K562 (cell line): ENCODE results near the gene RASSF6. TPM values are rescaled to one million over a fixed set of nuclear protein-coding genes. Genes with fewer than 3 reads are reported as not detected.

Experiments used
- ATAC-seq: fragments of 200-7000 bp; cut with Tn5 transposase; 3 replicates; pipeline ENCODE4 v1.9.1; 2020; ENCODE audit warnings: moderate library complexity
- BruUV-seq: library from RNA; stranded (reverse); fragments of 400-500 nt; replicated peaks from 2 replicates; lab custom pipeline; 2021; lab: Mats Ljungman, UMichigan
- CTCF ChIA-PET: fragments of 300-600 bp; formaldehyde crosslinking; extraction: SDS; loops from one replicate; lab custom pipeline; 2021; ENCODE audit warnings: low intra/inter-chr PET ratio; lab: Yijun Ruan, JAX
- POLR2A ChIA-PET: fragments of 300-600, 350-650 bp; sonication (Branson Sonifier 250); formaldehyde crosslinking; extraction: SDS; loops from one replicate; lab custom pipeline; 2021; ENCODE audit warnings: antibody characterized with exemption, inconsistent platforms; lab: Yijun Ruan, JAX
- DNase-seq, 4 experiments: peaks; one replicate each; pipeline versions ENCODE4 v3.0.0 to v3.0.0-alpha.2; 2011 to 2018; ENCODE audit warnings: low spot score in 3 of 4, mixed read lengths in 3 of 4; ENCODE audit errors: extremely low read depth in 1 of 4
- FAIRE-seq: peaks from 2 replicates; lab custom pipeline; 2011; peaks lifted over from hg19 to GRCh38; lab: Jason Lieb, UNC
- H2AFZ ChIP-seq: 2 replicates; pipeline ENCODE4 v1.6.0; 2011; ENCODE audit warnings: low read depth, low read length, control low read depth, inconsistent platforms
- H3K27ac ChIP-seq: fragments of 200-600 bp; 3 replicates; pipeline ENCODE4 v1.8.0; 2011; ENCODE audit warnings: low read depth, mild to moderate bottlenecking, control low read depth, inconsistent platforms, low read length, moderate library complexity, mixed read lengths; ENCODE audit errors: extremely low read depth
- H3K27me3 ChIP-seq, 2 experiments: fragments of 300-600 bp in 1 of 2; 2 replicates in 1 of 2; 3 replicates in 1 of 2; pipeline versions ENCODE4 v1.6.0 to v1.8.0; 2011; ENCODE audit warnings: inconsistent platforms in 2 of 2, low read length in 2 of 2, mild to moderate bottlenecking in 1 of 2, mixed read lengths in 1 of 2, moderate library complexity in 1 of 2; ENCODE audit not compliant: control insufficient read depth in 2 of 2, insufficient read depth in 2 of 2
- H3K36me3 ChIP-seq: fragments of 300-600 bp; 3 replicates; pipeline ENCODE4 v1.8.0; 2011; ENCODE audit warnings: mild to moderate bottlenecking, low read length, inconsistent platforms; ENCODE audit not compliant: control insufficient read depth, insufficient read depth
- H3K4me1 ChIP-seq, 2 experiments: fragments of 200-600 bp in 1 of 2; replicated peaks in 1 of 2; 2 replicates in 1 of 2; 3 replicates in 1 of 2; pipeline versions ENCODE4 v1.5.1 to v1.8.0; 2011; ENCODE audit warnings: inconsistent platforms in 2 of 2, low read length in 2 of 2, mild to moderate bottlenecking in 1 of 2, mixed read lengths in 1 of 2, moderate library complexity in 1 of 2; ENCODE audit not compliant: control insufficient read depth in 2 of 2, insufficient read depth in 2 of 2
- H3K4me2 ChIP-seq: 2 replicates; pipeline ENCODE4 v1.6.1; 2011; ENCODE audit warnings: low read length, control low read depth, inconsistent platforms, mixed read lengths; ENCODE audit not compliant: insufficient read depth
- H3K4me3 ChIP-seq: fragments of 200-600 bp; sonication (generic), shearing (Covaris generic); 2 replicates; pipeline ENCODE4 v1.5.1; 2016; ENCODE audit warnings: control low read depth, inconsistent platforms
- H3K79me2 ChIP-seq: fragments of 200-600 bp; 3 replicates; pipeline ENCODE4 v1.8.0; 2011; ENCODE audit warnings: low read length, inconsistent platforms; ENCODE audit not compliant: control insufficient read depth, insufficient read depth
- H3K9ac ChIP-seq, 2 experiments: 2 replicates each; pipeline versions ENCODE4 v1.6.0 to v1.6.1; 2011; ENCODE audit warnings: low read depth in 2 of 2, low read length in 2 of 2, control low read depth in 1 of 2, inconsistent platforms in 1 of 2, mild to moderate bottlenecking in 1 of 2, mixed read lengths in 1 of 2; ENCODE audit not compliant: insufficient read depth in 1 of 2
- H3K9me1 ChIP-seq: one replicate; pipeline ENCODE4 v1.6.0; 2011; ENCODE audit warnings: inconsistent platforms, mild to moderate bottlenecking, low read length, moderate library complexity; ENCODE audit not compliant: control insufficient read depth, insufficient read depth
- H3K9me3 ChIP-seq: replicated peaks from 2 replicates; pipeline ENCODE4 v1.5.1; 2011; ENCODE audit warnings: low read depth, low read length, inconsistent platforms; ENCODE audit not compliant: control insufficient read depth, insufficient read depth
- H4K20me1 ChIP-seq: replicated peaks from 2 replicates; pipeline ENCODE4 v1.6.1; 2011; ENCODE audit warnings: low read length, inconsistent platforms, mixed read lengths; ENCODE audit not compliant: control insufficient read depth, insufficient read depth
- BRF2 ChIP-seq: IDR thresholded peaks from 3 replicates; pipeline ENCODE4 v1.6.1; 2011; ENCODE audit warnings: borderline replicate concordance, mild to moderate bottlenecking; ENCODE audit not compliant: insufficient read length, insufficient read depth
- CTCF ChIP-seq, 3 experiments: IDR thresholded peaks in 2 of 3; conservative IDR thresholded peaks in 1 of 3; 2 replicates each; pipeline ENCODE4 v1.5.1; 2011 to 2012; ENCODE audit warnings: low read length in 3 of 3, mild to moderate bottlenecking in 3 of 3, control low read depth in 2 of 3, improper control_type of control experiment in 1 of 3, inconsistent platforms in 1 of 3, low read depth in 1 of 3, mixed read lengths in 1 of 3, moderate library complexity in 1 of 3; ENCODE audit not compliant: insufficient read depth in 2 of 3
- FOXA3 ChIP-seq, 2 experiments: fragments of 450-650 bp in 1 of 2; sonication (generic) in 1 of 2; formaldehyde crosslinking; IDR thresholded peaks in 1 of 2; conservative IDR thresholded peaks in 1 of 2; 2 replicates each; pipeline versions ENCODE4 v1.4.0 to v1.8.0; 2020 to 2022; ENCODE audit warnings: mild to moderate bottlenecking in 2 of 2, missing genetic modification reagents in 1 of 2
- HSF4 ChIP-seq: fragments of 250-450 bp; sonication (Bioruptor Pico); IDR thresholded peaks from 2 replicates; pipeline ENCODE4 v2.1.2; 2022; ENCODE audit warnings: mild to moderate bottlenecking, moderate library complexity, borderline replicate concordance
- RAD21 ChIP-seq, 2 experiments: fragments of 250-450 bp in 1 of 2; fragments of 450-650 bp in 1 of 2; sonication (Bioruptor Pico) in 1 of 2; formaldehyde crosslinking in 1 of 2; IDR thresholded peaks in 1 of 2; conservative IDR thresholded peaks in 1 of 2; 2 replicates each; pipeline versions ENCODE4 v1.4.0 to v1.8.0; 2020 to 2022; ENCODE audit warnings: mild to moderate bottlenecking in 2 of 2, moderate library complexity in 1 of 2
- SMC3 ChIP-seq: conservative IDR thresholded peaks from 2 replicates; pipeline ENCODE4 v1.6.1; 2011; ENCODE audit warnings: low read depth, low read length, improper control_type of control experiment; ENCODE audit not compliant: insufficient read depth
- ZNF512 ChIP-seq: IDR thresholded peaks from 2 replicates; pipeline ENCODE4 v1.6.1; 2016; ENCODE audit warnings: missing genetic modification characterization, missing compliant biosample characterization
- WGBS: fragments of 100-300 bp; shearing (Covaris generic); methylation state at CpG from one replicate; pipeline ENCODE4 v1.1.6; 2016; ENCODE audit warnings: low coverage, mixed read lengths; ENCODE audit not compliant: insufficient coverage; ENCODE audit errors: missing lambda C conversion rate; 5-methylcytosine and 5-hydroxymethylcytosine counted together
- in situ Hi-C: fragments of 300-500 bp; cut with MboI; formaldehyde crosslinking; loops from 4 replicates; pipeline ENCODE4 v1.15.0; 2018; ENCODE audit warnings: inconsistent platforms, mixed read lengths
- intact Hi-C: fragments of 100-400 bp; cut with micrococcal nuclease; formaldehyde crosslinking; loops from 2 replicates; pipeline ENCODE4 v1.14.2; 2022
- polyA plus RNA-seq, 8 experiments: library from polyadenylated mRNA; depleted of rRNA in 4 of 8; stranded (reverse) in 5 of 8; unstranded in 3 of 8; fragments of >200 nt; fragmentation: Nextera tagmentation in 2 of 8; fragmentation: Illumina TruSeq in 1 of 8; extraction: Ambion mirVana in 2 of 8; extraction: Trizol in 1 of 8; gene quantifications; 2 replicates each; pipeline versions ENCODE4 v1.2.1 to v1.2.3, GENCODE V29; 2011 to 2014; ENCODE audit warnings: inconsistent platforms in 1 of 8, missing spikeins in 1 of 8
- total RNA-seq, 7 experiments: library from RNA; depleted of rRNA in 6 of 7; stranded (reverse); fragments of >200 nt in 6 of 7; fragmentation: Illumina TruSeq in 2 of 7; extraction: Trizol in 2 of 7; gene quantifications; 2 replicates each; pipeline versions ENCODE4 v1.2.1 to v1.2.3, GENCODE V29; 2011 to 2021; ENCODE audit warnings: low replicate concordance in 1 of 7

The RASSF6 gene
- total and polyA plus RNA-seq, 9 of the 15 experiments (the other 6 are each of a cell fraction or from before 2014, with no cell fraction given), result under 0.01 to 0.25 (median 0.06) TPM; not detected in 1

GRCh38 chr4:73593631-73594241 is 26.5 kb downstream of the RASSF6 start:
- ChIA-PET CTCF (interaction anchor here (0.7 to 2.9 kb wide), 3 partner anchors 60 to 540 kb away, joined by 3 to 14 read pairs (median 4); no protein-coding TSS in a partner anchor), POLR2A (no interaction called here)
- no peaks in the 10 kb centered on the region for H3K27me3 ChIP-seq
- no peak overlapping the region for H3K9ac ChIP-seq
- H4K20me1 ChIP-seq, result no peaks in the 10 kb centered on the region
- no peak overlapping the region for H3K4me3 ChIP-seq
- no peak overlapping the region for H3K4me2 ChIP-seq
- H3K79me2 ChIP-seq, result no peaks in the 10 kb centered on the region
- no peaks in the 10 kb centered on the region for H3K36me3 ChIP-seq
- FAIRE-seq, result no peak
- H3K9me3 ChIP-seq, result no peaks in the 10 kb centered on the region
- BruUV-seq, result no TSS peak
- H3K9me1 ChIP-seq, result no peaks in the 10 kb centered on the region
- ATAC-seq, result no peak
- DNase-seq, result peak in 1 of 4 experiments; percentile 35
- intact Hi-C loops (loop anchor here (5.0 kb wide), 1 partner anchor 59 kb away; no protein-coding TSS in a partner anchor), in situ Hi-C loops (no loop called here)
- WGBS, result 53% methylated on average over 6 of the region's 6 CpGs
- no peak overlapping the region for H2AFZ ChIP-seq
- H3K4me1 ChIP-seq, result peaks cover 0 to 5% of the 10 kb centered on the region in 2 experiments; a peak in 2 of 5 replicates
- no peak overlapping the region for H3K27ac ChIP-seq
- TF ChIP-seq ZNF512 (tag), result peak; percentile 27; the same call in 1 of the 2 replicates
- peak in 2 of 3 experiments; percentile 37 to 57; a peak in 3 of 6 replicates for TF ChIP-seq CTCF (IDR thresholded peaks at IDR 0.05 in 2 of 3, conservative IDR thresholded peaks at IDR 0.05 in 1 of 3; ENCODE audit: insufficient read depth in 2 of 3, low read depth in 1 of 3, low read length in 3 of 3)
- no peak for TF ChIP-seq FOXA3 (CRISPR knock-in tag; conservative IDR thresholded peaks at IDR 0.05 in 1 of 2, IDR thresholded peaks at IDR 0.05 in 1 of 2)
- no peak for TF ChIP-seq BRF2
- peak in 1 of 2 experiments; percentile 56; a peak in 2 of 4 replicates for TF ChIP-seq RAD21 (CRISPR knock-in tag; conservative IDR thresholded peaks at IDR 0.05 in 1 of 2, IDR thresholded peaks at IDR 0.05 in 1 of 2)
- 0 out of 2 replicates have a peak, but pooled peaks have one; percentile 25 for TF ChIP-seq SMC3
- no peak for TF ChIP-seq HSF4 (CRISPR knock-in tag)
